ENCODE measurements around the gene CETP. TPM values are rescaled to one million over a fixed set of nuclear protein-coding genes. Genes with fewer than 3 reads are reported as not detected.

Gene CETP
- total RNA-seq, 4 donors from 2014 or later: 0.19 to 1.2 (median 0.52) TPM; not detected in 1

- WGBS: 86% methylated on average over 4 of the region's 4 CpGs
- Histone ChIP-seq H3K4me3 (no peak overlapping the region), H3K36me3 (peaks cover 90 to 100% (median 96%) of the 10 kb centered on the region in 4 donors), H3K9me3 (no peaks in the 10 kb centered on the region), H3K27ac (replicated peaks in 1 of 4) (no peak overlapping the region), H3K27me3 (no peaks in the 10 kb centered on the region), H3K4me1 (peaks cover 22 to 60% (median 34%) of the 10 kb centered on the region in 4 donors)
- TF ChIP-seq EP300 (IDR thresholded peaks at IDR 0.05) (no peak), POLR2A (IDR thresholded peaks at IDR 0.05; ENCODE audit: low read depth) (no peak), POLR2AphosphoS5 (IDR thresholded peaks at IDR 0.05) (no peak)
- TF ChIP-seq, protein P1, sequence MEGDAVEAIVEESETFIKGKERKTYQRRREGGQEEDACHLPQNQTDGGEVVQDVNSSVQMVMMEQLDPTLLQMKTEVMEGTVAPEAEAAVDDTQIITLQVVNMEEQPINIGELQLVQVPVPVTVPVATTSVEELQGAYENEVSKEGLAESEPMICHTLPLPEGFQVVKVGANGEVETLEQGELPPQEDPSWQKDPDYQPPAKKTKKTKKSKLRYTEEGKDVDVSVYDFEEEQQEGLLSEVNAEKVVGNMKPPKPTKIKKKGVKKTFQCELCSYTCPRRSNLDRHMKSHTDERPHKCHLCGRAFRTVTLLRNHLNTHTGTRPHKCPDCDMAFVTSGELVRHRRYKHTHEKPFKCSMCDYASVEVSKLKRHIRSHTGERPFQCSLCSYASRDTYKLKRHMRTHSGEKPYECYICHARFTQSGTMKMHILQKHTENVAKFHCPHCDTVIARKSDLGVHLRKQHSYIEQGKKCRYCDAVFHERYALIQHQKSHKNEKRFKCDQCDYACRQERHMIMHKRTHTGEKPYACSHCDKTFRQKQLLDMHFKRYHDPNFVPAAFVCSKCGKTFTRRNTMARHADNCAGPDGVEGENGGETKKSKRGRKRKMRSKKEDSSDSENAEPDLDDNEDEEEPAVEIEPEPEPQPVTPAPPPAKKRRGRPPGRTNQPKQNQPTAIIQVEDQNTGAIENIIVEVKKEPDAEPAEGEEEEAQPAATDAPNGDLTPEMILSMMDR (IDR thresholded peaks at IDR 0.05): no peak
- intact Hi-C loops (cut with DNase I): loop anchor here (10.0 kb wide), 1 partner anchor 195 kb away; no protein-coding TSS in a partner anchor
- DNase-seq (ENCODE audit: extremely low spot score): no peak
These were observed 21.9 kb upstream of the CETP start for GRCh38 chr16:56939801-56940200.

DNA sequence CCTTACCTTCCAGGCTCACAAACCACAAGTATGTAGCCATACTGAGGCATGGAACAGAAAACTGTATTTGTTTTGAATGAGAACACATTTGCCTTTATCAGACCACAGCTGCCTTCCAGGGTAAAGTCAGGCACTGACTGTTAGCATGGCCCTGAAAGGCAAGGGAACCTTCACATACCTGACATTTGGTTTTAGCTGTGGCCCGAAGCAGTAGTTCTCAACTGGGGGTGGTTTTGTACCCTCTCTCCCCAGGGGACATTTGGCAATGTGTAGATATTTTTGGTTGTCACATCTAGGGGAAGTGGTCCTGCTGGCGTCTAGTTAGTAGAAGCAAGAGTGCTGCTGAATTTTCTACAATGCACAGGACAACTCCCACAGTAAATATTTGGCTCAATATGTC, 20.7 kb upstream of the CETP start:
- no peaks in the 10 kb centered on the region for H3K27me3 ChIP-seq
- intact Hi-C loops (cut with DNase I): no loop called here
- TF ChIP-seq POLR2AphosphoS5 (IDR thresholded peaks at IDR 0.05) (no peak), POLR2A (IDR thresholded peaks at IDR 0.05; ENCODE audit: low read depth) (no peak), EP300 (IDR thresholded peaks at IDR 0.05) (no peak)
- TF ChIP-seq, protein P1 (IDR thresholded peaks at IDR 0.05): no peak
- no peak overlapping the region for H3K27ac ChIP-seq (replicated peaks in 1 of 4)
- WGBS: 69% methylated on average over 2 of the region's 2 CpGs
- H3K4me3 ChIP-seq: no peak overlapping the region
- H3K9me3 ChIP-seq: no peaks in the 10 kb centered on the region
- DNase-seq (ENCODE audit: extremely low spot score): no peak
- peaks cover 92 to 100% (median 99%) of the 10 kb centered on the region in 4 donors for H3K36me3 ChIP-seq
- H3K4me1 ChIP-seq: peaks cover 9 to 47% (median 21%) of the 10 kb centered on the region in 4 donors

GRCh38 chr16:56941856-56942331, 19.9 kb upstream of the CETP start:
- intact Hi-C loops (cut with DNase I): no loop called here
- no peak for DNase-seq (ENCODE audit: extremely low spot score)
- H3K36me3 ChIP-seq: peaks cover 84 to 100% (median 97%) of the 10 kb centered on the region in 4 donors
- 86% methylated on average over 9 of the region's 9 CpGs for WGBS
- H3K27ac ChIP-seq (replicated peaks in 1 of 4): no peak overlapping the region
- no peaks in the 10 kb centered on the region for H3K9me3 ChIP-seq
- TF ChIP-seq POLR2A (IDR thresholded peaks at IDR 0.05; ENCODE audit: low read depth) (no peak), EP300 (IDR thresholded peaks at IDR 0.05) (no peak), POLR2AphosphoS5 (IDR thresholded peaks at IDR 0.05) (no peak)
- TF ChIP-seq, protein P1 (IDR thresholded peaks at IDR 0.05): no peak
- peaks cover 2 to 39% (median 13%) of the 10 kb centered on the region in 4 donors for H3K4me1 ChIP-seq
- no peaks in the 10 kb centered on the region for H3K27me3 ChIP-seq
- H3K4me3 ChIP-seq: no peak overlapping the region

DNA sequence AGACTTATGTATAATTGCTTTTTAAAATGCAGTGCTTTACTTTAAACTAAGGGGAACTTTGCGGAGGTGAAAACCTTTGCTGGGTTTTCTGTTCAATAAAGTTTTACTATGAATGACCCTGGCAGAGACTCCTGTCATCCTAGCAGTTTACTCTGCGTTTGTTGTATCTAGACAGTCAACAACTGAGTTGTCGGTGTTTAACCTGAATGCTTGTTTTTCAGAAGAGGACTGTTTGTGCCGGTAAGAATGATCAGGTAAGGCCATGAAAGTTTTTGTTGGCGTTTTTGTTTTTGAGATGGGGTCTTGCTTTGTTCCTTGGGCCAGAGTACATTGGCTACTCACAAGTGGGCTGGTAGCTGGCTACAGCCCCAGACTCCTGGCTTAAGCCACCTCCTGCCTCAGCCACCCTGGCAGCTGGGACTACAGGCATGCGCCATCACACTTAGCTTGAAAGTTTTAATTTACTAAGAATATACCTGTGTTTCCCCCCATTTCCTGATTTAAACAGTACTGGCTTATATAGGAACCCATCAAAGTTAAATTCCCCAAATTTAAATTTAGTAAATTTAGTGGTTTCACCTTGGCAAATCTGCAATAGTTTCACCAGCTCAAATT, 17.9 kb upstream of the CETP start:
- Histone ChIP-seq H3K27me3 (no peaks in the 10 kb centered on the region), H3K4me3 (no peak overlapping the region), H3K9me3 (no peaks in the 10 kb centered on the region), H3K36me3 (peaks cover 65 to 97% (median 90%) of the 10 kb centered on the region in 4 donors), H3K4me1 (peaks cover 0 to 22% (median 2%) of the 10 kb centered on the region in 4 donors), H3K27ac (replicated peaks in 1 of 4) (no peak overlapping the region)
- TF ChIP-seq, protein P1 (IDR thresholded peaks at IDR 0.05): no peak
- TF ChIP-seq POLR2AphosphoS5 (IDR thresholded peaks at IDR 0.05): no peak
- TF ChIP-seq EP300 (IDR thresholded peaks at IDR 0.05): no peak
- TF ChIP-seq POLR2A (IDR thresholded peaks at IDR 0.05; ENCODE audit: low read depth): no peak
- 87% methylated on average over 6 of the region's 6 CpGs for WGBS
- intact Hi-C loops (cut with DNase I): no loop called here
- no peak for DNase-seq (ENCODE audit: extremely low spot score)
